Cerebellar cortex (tissue), 1 donor: ENCODE measurements around the gene PKD2.
A peak's percentile ranks its signal among the peaks of the same experiment; 100 is the strongest.

ENCODE experiments used
- DNase-seq: peaks from one replicate; pipeline ENCODE4 v3.0.0-alpha.2; 2015; ENCODE audit warnings: low spot score

The PKD2 gene

GRCh38 chr4:88007304-88008121 lies at the start of gene PKD2:
Gene PKD2, plus strand, starts transcription at chr4:88007635. Its CDS starts 99 bp downstream, at chr4:88007734.
- peak; percentile 72 for DNase-seq

GRCh38 chr4:87961993-87962392 lies 45.4 kb upstream of the PKD2 start:
- no peak for DNase-seq

GRCh38 chr4:87962398-87963146 lies 44.9 kb upstream of the PKD2 start:
- DNase-seq: no peak

GRCh38 chr4:87965501-87965975 lies 41.9 kb upstream of the PKD2 start:
- DNase-seq: no peak

GRCh38 chr4:87966095-87966496 lies 41.3 kb upstream of the PKD2 start:
- DNase-seq: no peak

GRCh38 chr4:87967193-87967592 lies 40.2 kb upstream of the PKD2 start:
- no peak for DNase-seq

- no peak for DNase-seq
Measured at GRCh38 chr4:87970121-87970520, 37.3 kb upstream of the PKD2 start.

GRCh38 chr4:87971866-87972265 lies 35.6 kb upstream of the PKD2 start:
- no peak for DNase-seq

GRCh38 chr4:87973283-87974169 lies 33.9 kb upstream of the PKD2 start:
- DNase-seq: peak; percentile 72

GRCh38 chr4:87974856-87975462 lies 32.5 kb upstream of the PKD2 start:
- DNase-seq: peak; percentile 23

GRCh38 chr4:87975466-87975865 lies 32.0 kb upstream of the PKD2 start, which contains the start of gene SPP1:
Gene SPP1, plus strand, starts transcription at chr4:87975714. Its CDS starts 1,182 bp downstream, at chr4:87976896.
- DNase-seq: peak; percentile 66

- no peak for DNase-seq
Measured at GRCh38 chr4:87977521-87978278, 29.7 kb upstream of the PKD2 start.

GRCh38 chr4:87978681-87979080 lies 28.8 kb upstream of the PKD2 start:
- peak; percentile 22 for DNase-seq

- DNase-seq: no peak
Measured at GRCh38 chr4:87979810-87980209, 27.6 kb upstream of the PKD2 start.

- DNase-seq: no peak
Measured at GRCh38 chr4:87981486-87981885, 25.9 kb upstream of the PKD2 start.

GRCh38 chr4:87982036-87982435 lies 25.4 kb upstream of the PKD2 start:
- DNase-seq: no peak

- DNase-seq: no peak
Measured at GRCh38 chr4:87982446-87983010, 24.9 kb upstream of the PKD2 start.

- no peak for DNase-seq
Measured at GRCh38 chr4:87983996-87984395, 23.4 kb upstream of the PKD2 start.

GRCh38 chr4:87985097-87985886 lies 22.1 kb upstream of the PKD2 start:
- peak; percentile 82 for DNase-seq

GRCh38 chr4:87985887-87986200 lies 21.6 kb upstream of the PKD2 start:
- no peak for DNase-seq
